HepG2 (cell line): ENCODE measurements around the gene CHST6. TPM values are rescaled to one million over a fixed set of nuclear protein-coding genes. Genes with fewer than 3 reads are reported as not detected.

Experiments
- ARID2 ChIP-seq: sonication (generic); formaldehyde crosslinking; IDR thresholded peaks from 2 replicates; pipeline ENCODE4 v1.8.1; 2022; ENCODE audit warnings: mild to moderate bottlenecking, missing genetic modification reagents, borderline replicate concordance
- BORCS8-MEF2B ChIP-seq: sonication (generic); formaldehyde crosslinking; IDR thresholded peaks from 2 replicates; pipeline ENCODE4 v1.8.0; 2022; ENCODE audit warnings: mild to moderate bottlenecking, missing genetic modification reagents
- DNMT3B ChIP-seq: conservative IDR thresholded peaks from 2 replicates; pipeline ENCODE4 v1.6.1; 2016; ENCODE audit warnings: missing biosample characterization, control low read depth
- ESRRA ChIP-seq: sonication (generic); formaldehyde crosslinking; IDR thresholded peaks from 2 replicates; pipeline ENCODE4 v1.5.1; 2020; ENCODE audit warnings: mild to moderate bottlenecking, low read depth, missing genetic modification reagents
- FOSL2 ChIP-seq: sonication (generic); formaldehyde crosslinking; IDR thresholded peaks from 2 replicates; pipeline ENCODE4 v1.4.0; 2020; ENCODE audit warnings: missing genetic modification reagents
- HBP1 ChIP-seq: IDR thresholded peaks from 2 replicates; pipeline ENCODE4 v1.6.1; 2016; ENCODE audit warnings: low read depth, control low read depth
- HOXA3 ChIP-seq: sonication (generic); formaldehyde crosslinking; IDR thresholded peaks from 2 replicates; pipeline ENCODE4 v1.5.0; 2020; ENCODE audit warnings: missing genetic modification reagents
- HOXD1 ChIP-seq: sonication (generic); formaldehyde crosslinking; IDR thresholded peaks from 2 replicates; pipeline ENCODE4 v1.5.0; 2020; ENCODE audit warnings: missing genetic modification reagents
- IKZF4 ChIP-seq: sonication (generic); formaldehyde crosslinking; IDR thresholded peaks from 2 replicates; pipeline ENCODE4 v1.5.1; 2020; ENCODE audit warnings: borderline replicate concordance, mild to moderate bottlenecking, low read depth, missing genetic modification reagents; ENCODE audit errors: not compliant biosample characterization
- MAX ChIP-seq: IDR thresholded peaks from 2 replicates; pipeline ENCODE4 v1.6.1; 2012; ENCODE audit warnings: inconsistent platforms
- NBN ChIP-seq: fragments of 450-650 bp; conservative IDR thresholded peaks from 2 replicates; pipeline ENCODE4 v1.6.1; 2017
- NKX3-1 ChIP-seq: sonication (generic); formaldehyde crosslinking; IDR thresholded peaks from 2 replicates; pipeline ENCODE4 v1.5.0; 2020; ENCODE audit warnings: missing genetic modification reagents
- NR3C1 ChIP-seq: sonication (generic); formaldehyde crosslinking; IDR thresholded peaks from 2 replicates; pipeline ENCODE4 v1.4.0; 2020; ENCODE audit warnings: missing genetic modification reagents
- PAX8 ChIP-seq: sonication (generic); formaldehyde crosslinking; IDR thresholded peaks from 2 replicates; pipeline ENCODE4 v1.8.0; 2022; ENCODE audit warnings: mild to moderate bottlenecking, missing genetic modification reagents, borderline replicate concordance
- PBX2 ChIP-seq: IDR thresholded peaks from 2 replicates; pipeline ENCODE4 v1.6.1; 2016; ENCODE audit warnings: control low read depth
- SOX5 ChIP-seq: IDR thresholded peaks from 2 replicates; pipeline ENCODE4 v1.6.1; 2016; ENCODE audit warnings: borderline replicate concordance
- TBX2 ChIP-seq: sonication (generic); formaldehyde crosslinking; IDR thresholded peaks from 2 replicates; pipeline ENCODE4 v1.5.0; 2020; ENCODE audit warnings: missing genetic modification reagents, mild to moderate bottlenecking, borderline replicate concordance
- THYN1 ChIP-seq: sonication (generic); formaldehyde crosslinking; IDR thresholded peaks from 2 replicates; pipeline ENCODE4 v1.8.1; 2023; ENCODE audit warnings: low read depth, mild to moderate bottlenecking, moderate library complexity, missing genetic modification reagents, borderline replicate concordance
- ZBTB38 ChIP-seq: sonication (generic); formaldehyde crosslinking; IDR thresholded peaks from 2 replicates; pipeline ENCODE4 v1.5.1; 2020; ENCODE audit warnings: mild to moderate bottlenecking, missing genetic modification reagents
- ZKSCAN1 ChIP-seq: fragments of 150-350 bp; IDR thresholded peaks from 2 replicates; pipeline ENCODE4 v1.6.1; 2014; ENCODE audit warnings: low read length
- ZNF143 ChIP-seq: sonication (generic); formaldehyde crosslinking; IDR thresholded peaks from 2 replicates; pipeline ENCODE4 v1.4.0; 2020; ENCODE audit warnings: missing genetic modification reagents
- ZNF225 ChIP-seq: sonication (generic); formaldehyde crosslinking; IDR thresholded peaks from 2 replicates; pipeline ENCODE4 v1.4.0; 2020; ENCODE audit warnings: mild to moderate bottlenecking, missing genetic modification reagents
- ZNF512 ChIP-seq: sonication (generic); formaldehyde crosslinking; IDR thresholded peaks from 2 replicates; pipeline ENCODE4 v1.4.0; 2020; ENCODE audit warnings: mild to moderate bottlenecking, missing genetic modification reagents
- ZNF747 ChIP-seq: sonication (generic); formaldehyde crosslinking; IDR thresholded peaks from 2 replicates; pipeline ENCODE4 v1.8.1; 2023; ENCODE audit warnings: missing genetic modification reagents, mild to moderate bottlenecking, borderline replicate concordance
- ZNF766 ChIP-seq: sonication (generic); formaldehyde crosslinking; IDR thresholded peaks from 2 replicates; pipeline ENCODE4 v1.5.0; 2020; ENCODE audit warnings: missing genetic modification reagents, borderline replicate concordance
- polyA plus RNA-seq, 8 experiments: library from polyadenylated mRNA; depleted of rRNA in 3 of 8; stranded (reverse) in 7 of 8; unstranded in 1 of 8; fragments of >200 nt; fragmentation: Illumina TruSeq in 4 of 8; extraction: Trizol in 4 of 8; gene quantifications; 2 replicates each; pipeline versions ENCODE4 v1.2.1 to v1.2.3, GENCODE V29; 2011 to 2016; ENCODE audit warnings: low read depth in 4 of 8, missing spikeins in 1 of 8, mixed read lengths in 1 of 8; ENCODE audit not compliant: insufficient read depth in 1 of 8
- total RNA-seq, 5 experiments: library from RNA; depleted of rRNA; stranded (reverse); fragments of >200 nt; fragmentation: Illumina TruSeq; extraction: Trizol; gene quantifications; 2 replicates each; pipeline ENCODE4 v1.2.3, GENCODE V29; 2016; ENCODE audit warnings: low read depth in 1 of 5
- TF ChIP-seq, protein P1 (sequence below): sonication (generic); formaldehyde crosslinking; IDR thresholded peaks from 2 replicates; pipeline ENCODE4 v1.4.0; 2020; ENCODE audit warnings: missing genetic modification reagents, mild to moderate bottlenecking, borderline replicate concordance

Gene CHST6
- total and polyA plus RNA-seq, 2 of the 13 experiments (the other 11 are each of a cell fraction or from before 2014, with no cell fraction given) = 0.18 to 0.91 TPM

- TF ChIP-seq ZNF747 (CRISPR knock-in tag) (0 out of 2 replicates have a peak, but pooled peaks have one; percentile 40), ZBTB38 (no peak), NKX3-1 (CRISPR knock-in tag) (no peak), MAX (peak; percentile 38; the same call in 1 of the 2 replicates), THYN1 (no peak), ARID2 (CRISPR knock-in tag) (no peak), ZKSCAN1 (no peak), ESRRA (CRISPR knock-in tag) (no peak), DNMT3B (CRISPR knock-in tag) (no peak), FOSL2 (no peak), SOX5 (no peak), ZNF143 (no peak), ZNF766 (CRISPR knock-in tag) (no peak), PAX8 (CRISPR knock-in tag) (no peak), NR3C1 (no peak), TBX2 (no peak), BORCS8-MEF2B (CRISPR knock-in tag) (no peak), ZNF225 (CRISPR knock-in tag) (no peak), HOXA3 (no peak), HBP1 (CRISPR knock-in tag) (no peak), HOXD1 (CRISPR knock-in tag) (no peak), IKZF4 (CRISPR knock-in tag) (no peak), NBN (no peak), ZNF512 (CRISPR knock-in tag) (no peak), PBX2 (CRISPR knock-in tag) (no peak)
- TF ChIP-seq, protein P1, sequence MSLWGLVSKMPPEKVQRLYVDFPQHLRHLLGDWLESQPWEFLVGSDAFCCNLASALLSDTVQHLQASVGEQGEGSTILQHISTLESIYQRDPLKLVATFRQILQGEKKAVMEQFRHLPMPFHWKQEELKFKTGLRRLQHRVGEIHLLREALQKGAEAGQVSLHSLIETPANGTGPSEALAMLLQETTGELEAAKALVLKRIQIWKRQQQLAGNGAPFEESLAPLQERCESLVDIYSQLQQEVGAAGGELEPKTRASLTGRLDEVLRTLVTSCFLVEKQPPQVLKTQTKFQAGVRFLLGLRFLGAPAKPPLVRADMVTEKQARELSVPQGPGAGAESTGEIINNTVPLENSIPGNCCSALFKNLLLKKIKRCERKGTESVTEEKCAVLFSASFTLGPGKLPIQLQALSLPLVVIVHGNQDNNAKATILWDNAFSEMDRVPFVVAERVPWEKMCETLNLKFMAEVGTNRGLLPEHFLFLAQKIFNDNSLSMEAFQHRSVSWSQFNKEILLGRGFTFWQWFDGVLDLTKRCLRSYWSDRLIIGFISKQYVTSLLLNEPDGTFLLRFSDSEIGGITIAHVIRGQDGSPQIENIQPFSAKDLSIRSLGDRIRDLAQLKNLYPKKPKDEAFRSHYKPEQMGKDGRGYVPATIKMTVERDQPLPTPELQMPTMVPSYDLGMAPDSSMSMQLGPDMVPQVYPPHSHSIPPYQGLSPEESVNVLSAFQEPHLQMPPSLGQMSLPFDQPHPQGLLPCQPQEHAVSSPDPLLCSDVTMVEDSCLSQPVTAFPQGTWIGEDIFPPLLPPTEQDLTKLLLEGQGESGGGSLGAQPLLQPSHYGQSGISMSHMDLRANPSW (CRISPR knock-in tag) = no peak
Measured at GRCh38 chr16:75494661-75495075, 573 bp downstream of the CHST6 start (continued).
